DND-41 (cell line): ENCODE measurements around the gene PCDH1.

Source experiments
- CTCF ChIP-seq: IDR thresholded peaks from 2 replicates; pipeline ENCODE4 v1.5.1; 2012; ENCODE audit warnings: borderline replicate concordance, low read length, moderate library complexity, mild to moderate bottlenecking; ENCODE audit not compliant: poor library complexity, severe bottlenecking; ENCODE audit errors: extremely low read depth
- EZH2 ChIP-seq: IDR thresholded peaks from 3 replicates; pipeline ENCODE4 v1.6.1; 2012; ENCODE audit warnings: borderline replicate concordance, low read depth, mild to moderate bottlenecking, moderate library complexity, low read length, inconsistent platforms; ENCODE audit not compliant: severe bottlenecking

GRCh38 chr5:141877356-141878185 is 639 bp downstream of the PCDH1 start:
- TF ChIP-seq CTCF (no peak), EZH2 (no peak)
